Measurements from ENCODE around the gene SLC12A4. TPM values are rescaled to one million over a fixed set of nuclear protein-coding genes. Genes with fewer than 3 reads are reported as not detected.

The SLC12A4 gene
- polyA plus RNA-seq, 1 donor (not counting 4 experiments of a cell fraction or from before 2014, with no cell fraction given), result 59.3 TPM

- no peak for FAIRE-seq
- dilution Hi-C loops (cut with MboI; ENCODE audit: extremely low pct_ligation_motif_present, low sequenced_read_pairs), result no loop called here
- Histone ChIP-seq H3K36me3 (ENCODE audit: control insufficient read depth in 2 of 2, extremely low read depth in 1 of 2, insufficient read depth in 2 of 2, low read length in 2 of 2) (peaks cover 74 to 75% of the 10 kb centered on the region in 2 experiments), H3K9me3 (ENCODE audit: control insufficient read depth, low read depth, low read length) (no peaks in the 10 kb centered on the region), H3K9me1 (ENCODE audit: control insufficient read depth, extremely low read depth, insufficient read depth, low read length) (peaks cover 5% of the 10 kb centered on the region), H3K27ac (ENCODE audit: control insufficient read depth, insufficient read depth, low read length) (no peak overlapping the region), H3K4me1 (ENCODE audit: control insufficient read depth, extremely low read depth, insufficient read depth, low read length) (no peaks in the 10 kb centered on the region), H3K27me3 (ENCODE audit: control insufficient read depth, extremely low read depth, insufficient read depth, low read length) (no peaks in the 10 kb centered on the region), H2AFZ (ENCODE audit: control insufficient read depth, low read length) (no peak overlapping the region), H3K4me3 (ENCODE audit: control insufficient read depth in 2 of 3, extremely low read depth in 1 of 3, insufficient read depth in 2 of 3, low read depth in 1 of 3, low read length in 3 of 3) (no peak overlapping the region), H3K9ac (ENCODE audit: control insufficient read depth, extremely low read depth, insufficient read depth, low read length) (no peak overlapping the region), H3K4me2 (ENCODE audit: control insufficient read depth, extremely low read depth, insufficient read depth, low read depth, low read length) (no peak overlapping the region), H3K79me2 (ENCODE audit: control insufficient read depth, insufficient read depth, low read length) (peaks cover 3% of the 10 kb centered on the region), H4K20me1 (ENCODE audit: control insufficient read depth, extremely low read depth, insufficient read depth, low read length) (peaks cover 5% of the 10 kb centered on the region)
- DNase-seq (ENCODE audit: low read depth, low spot score), result no peak
- TF ChIP-seq CTCF (optimal IDR thresholded peaks at IDR 0.05 in 1 of 3, IDR thresholded peaks at IDR 0.05 in 1 of 3, conservative IDR thresholded peaks at IDR 0.05 in 1 of 3; ENCODE audit: extremely low read depth in 1 of 3, insufficient read depth in 2 of 3, low read length in 3 of 3), result no peak
- no peak for TF ChIP-seq EZH2 (IDR thresholded peaks at IDR 0.05; ENCODE audit: low read length)
Measured at GRCh38 chr16:67945392-67945933, 23.0 kb downstream of the SLC12A4 start.

- no peak for TF ChIP-seq CTCF (optimal IDR thresholded peaks at IDR 0.05 in 1 of 3, IDR thresholded peaks at IDR 0.05 in 1 of 3, conservative IDR thresholded peaks at IDR 0.05 in 1 of 3; ENCODE audit: extremely low read depth in 1 of 3, insufficient read depth in 2 of 3, low read length in 3 of 3)
- TF ChIP-seq EZH2 (IDR thresholded peaks at IDR 0.05; ENCODE audit: low read length), result no peak
- Histone ChIP-seq H3K27me3 (ENCODE audit: control insufficient read depth, extremely low read depth, insufficient read depth, low read length) (no peaks in the 10 kb centered on the region), H3K9me1 (ENCODE audit: control insufficient read depth, extremely low read depth, insufficient read depth, low read length) (peaks cover 5% of the 10 kb centered on the region), H2AFZ (ENCODE audit: control insufficient read depth, low read length) (no peak overlapping the region), H3K79me2 (ENCODE audit: control insufficient read depth, insufficient read depth, low read length) (peaks cover 8% of the 10 kb centered on the region), H3K4me3 (ENCODE audit: control insufficient read depth in 2 of 3, extremely low read depth in 1 of 3, insufficient read depth in 2 of 3, low read depth in 1 of 3, low read length in 3 of 3) (no peak overlapping the region), H4K20me1 (ENCODE audit: control insufficient read depth, extremely low read depth, insufficient read depth, low read length) (peaks cover 3% of the 10 kb centered on the region), H3K4me1 (ENCODE audit: control insufficient read depth, extremely low read depth, insufficient read depth, low read length) (no peaks in the 10 kb centered on the region), H3K27ac (ENCODE audit: control insufficient read depth, insufficient read depth, low read length) (no peak overlapping the region), H3K4me2 (ENCODE audit: control insufficient read depth, extremely low read depth, insufficient read depth, low read depth, low read length) (no peak overlapping the region), H3K9ac (ENCODE audit: control insufficient read depth, extremely low read depth, insufficient read depth, low read length) (no peak overlapping the region), H3K9me3 (ENCODE audit: control insufficient read depth, low read depth, low read length) (no peaks in the 10 kb centered on the region), H3K36me3 (ENCODE audit: control insufficient read depth in 2 of 2, extremely low read depth in 1 of 2, insufficient read depth in 2 of 2, low read length in 2 of 2) (peaks cover 70 to 75% of the 10 kb centered on the region in 2 experiments)
- DNase-seq (ENCODE audit: low read depth, low spot score) (no peak), FAIRE-seq (no peak)
- dilution Hi-C loops (cut with MboI; ENCODE audit: extremely low pct_ligation_motif_present, low sequenced_read_pairs), result no loop called here
Measured at GRCh38 chr16:67944690-67945391, 23.6 kb downstream of the SLC12A4 start.

Data from keratinocyte (primary cell).